Immature natural killer cell (primary cell): ENCODE measurements around the gene DCK. TPM values are rescaled to one million over a fixed set of nuclear protein-coding genes. Genes with fewer than 3 reads are reported as not detected.

ENCODE experiments used
- polyA plus RNA-seq, 3 donors: library from polyadenylated mRNA; unstranded; fragments of 300-500 nt; fragmentation: Illumina TruSeq; gene quantifications; one replicate each; pipeline ENCODE4 v1.2.3, GENCODE V29; 2021

DCK gene
- polyA plus RNA-seq, 3 donors from 2014 or later, result 78.7 to 117 (median 78.8) TPM

Other genes starting within 250 kb of the DCK start
- gene GRSF1, start 153.8 kb upstream of the DCK start, polyA plus RNA-seq, result 10 to 100 TPM; 58.7 to 78.9 (median 61.2) TPM
- 1 to 10 TPM in 2 of 3 donors, not detected in 1; 1.6 to 1.9 TPM for gene MOB1B, start 91.3 kb upstream of the DCK start, polyA plus RNA-seq